IPS DF 6.9 (cell line): ENCODE data around the gene ZNF358.
A peak's percentile ranks its signal among the peaks of the same experiment; 100 is the strongest.

Experiments
- DNase-seq: peaks from one replicate; pipeline ENCODE4 v3.0.0-alpha.2; 2013; ENCODE audit warnings: low read depth, low spot score
- H3K27ac ChIP-seq: one replicate; pipeline ENCODE4 v1.5.1; 2013; ENCODE audit warnings: low read length, control low read depth
- H3K27me3 ChIP-seq: 2 replicates; pipeline ENCODE4 v1.6.1; 2013; ENCODE audit warnings: mild to moderate bottlenecking, low read length; ENCODE audit not compliant: control insufficient read depth, insufficient read depth
- H3K36me3 ChIP-seq: 2 replicates; pipeline ENCODE4 v1.6.1; 2013; ENCODE audit warnings: low read length; ENCODE audit not compliant: control insufficient read depth, insufficient read depth
- H3K4me1 ChIP-seq: 2 replicates; pipeline ENCODE4 v1.6.1; 2013; ENCODE audit warnings: low read length; ENCODE audit not compliant: control insufficient read depth, insufficient read depth
- H3K4me3 ChIP-seq: 2 replicates; pipeline ENCODE4 v1.5.1; 2013; ENCODE audit warnings: mild to moderate bottlenecking, low read length
- H3K9me3 ChIP-seq: 2 replicates; pipeline ENCODE4 v1.6.1; 2013; ENCODE audit warnings: low read length, inconsistent platforms; ENCODE audit not compliant: control insufficient read depth, insufficient read depth
- WGBS: extraction: QIAGEN DNeasy Blood & Tissue Kit; methylation state at CpG from one replicate; pipeline ENCODE4 v1.1.7; 2013; ENCODE audit warnings: mixed read lengths, missing lambda C conversion rate; ENCODE audit not compliant: insufficient read length, insufficient coverage; 5-methylcytosine and 5-hydroxymethylcytosine counted together

Gene ZNF358

GRCh38 chr19:7521551-7522071 lies 5.7 kb downstream of the ZNF358 start:
- H3K4me1 ChIP-seq, result 0 out of 2 replicates have a peak, but pooled peaks cover 3% of the 10 kb centered on the region
- no peaks in the 10 kb centered on the region for H3K9me3 ChIP-seq
- peaks cover 13% of the 10 kb centered on the region; the same call in 1 of the 2 replicates for H3K36me3 ChIP-seq
- no peak overlapping the region for H3K27ac ChIP-seq
- WGBS, result no CpG with 5 or more reads among the region's 10 CpGs
- no peak for DNase-seq
- no peaks in the 10 kb centered on the region for H3K27me3 ChIP-seq
- no peak overlapping the region for H3K4me3 ChIP-seq

GRCh38 chr19:7522072-7522922 lies 6.4 kb downstream of the ZNF358 start, which contains the start of gene MCOLN1:
Gene MCOLN1, plus strand, starts transcription at chr19:7522624. Its CDS starts 127 bp downstream, at chr19:7522751.
- Histone ChIP-seq H3K27me3 (no peaks in the 10 kb centered on the region), H3K27ac (no peak within 1 kb of the TSS), H3K9me3 (no peaks in the 10 kb centered on the region), H3K4me3 (peak within 1 kb of the TSS; percentile 77), H3K36me3 (peaks cover 14% of the 10 kb centered on the region; the same call in 1 of the 2 replicates), H3K4me1 (0 out of 2 replicates have a peak, but pooled peaks cover 1% of the 10 kb centered on the region)
- WGBS, result no CpG with 5 or more reads among the region's 65 CpGs
- no peak for DNase-seq

GRCh38 chr19:7522923-7523667 lies 7.2 kb downstream of the ZNF358 start:
- Histone ChIP-seq H3K27me3 (no peaks in the 10 kb centered on the region), H3K27ac (no peak overlapping the region), H3K36me3 (peaks cover 14% of the 10 kb centered on the region; the same call in 1 of the 2 replicates), H3K9me3 (no peaks in the 10 kb centered on the region), H3K4me1 (0 out of 2 replicates have a peak, but pooled peaks cover 1% of the 10 kb centered on the region), H3K4me3 (peak overlapping the region; percentile 77)
- no CpG with 5 or more reads among the region's 23 CpGs for WGBS
- DNase-seq, result no peak

- no peak overlapping the region for H3K27ac ChIP-seq
- no peak overlapping the region for H3K4me3 ChIP-seq
- peaks cover 16% of the 10 kb centered on the region; the same call in 1 of the 2 replicates for H3K36me3 ChIP-seq
- no peak for DNase-seq
- no peaks in the 10 kb centered on the region for H3K27me3 ChIP-seq
- no CpG with 5 or more reads among the region's 5 CpGs for WGBS
- H3K9me3 ChIP-seq, result no peaks in the 10 kb centered on the region
- H3K4me1 ChIP-seq, result peaks cover 1% of the 10 kb centered on the region; the same call in 1 of the 2 replicates
These were observed 8.6 kb downstream of the ZNF358 start for GRCh38 chr19:7524523-7524922.

- Histone ChIP-seq H3K27me3 (no peaks in the 10 kb centered on the region), H3K4me3 (no peak overlapping the region), H3K9me3 (no peaks in the 10 kb centered on the region), H3K4me1 (peaks cover 1% of the 10 kb centered on the region; the same call in 1 of the 2 replicates), H3K36me3 (peaks cover 10% of the 10 kb centered on the region; the same call in 1 of the 2 replicates), H3K27ac (no peak overlapping the region)
- no CpG with 5 or more reads among the region's 20 CpGs for WGBS
- no peak for DNase-seq
These were observed 9.3 kb downstream of the ZNF358 start for GRCh38 chr19:7524992-7525739.

DNA sequence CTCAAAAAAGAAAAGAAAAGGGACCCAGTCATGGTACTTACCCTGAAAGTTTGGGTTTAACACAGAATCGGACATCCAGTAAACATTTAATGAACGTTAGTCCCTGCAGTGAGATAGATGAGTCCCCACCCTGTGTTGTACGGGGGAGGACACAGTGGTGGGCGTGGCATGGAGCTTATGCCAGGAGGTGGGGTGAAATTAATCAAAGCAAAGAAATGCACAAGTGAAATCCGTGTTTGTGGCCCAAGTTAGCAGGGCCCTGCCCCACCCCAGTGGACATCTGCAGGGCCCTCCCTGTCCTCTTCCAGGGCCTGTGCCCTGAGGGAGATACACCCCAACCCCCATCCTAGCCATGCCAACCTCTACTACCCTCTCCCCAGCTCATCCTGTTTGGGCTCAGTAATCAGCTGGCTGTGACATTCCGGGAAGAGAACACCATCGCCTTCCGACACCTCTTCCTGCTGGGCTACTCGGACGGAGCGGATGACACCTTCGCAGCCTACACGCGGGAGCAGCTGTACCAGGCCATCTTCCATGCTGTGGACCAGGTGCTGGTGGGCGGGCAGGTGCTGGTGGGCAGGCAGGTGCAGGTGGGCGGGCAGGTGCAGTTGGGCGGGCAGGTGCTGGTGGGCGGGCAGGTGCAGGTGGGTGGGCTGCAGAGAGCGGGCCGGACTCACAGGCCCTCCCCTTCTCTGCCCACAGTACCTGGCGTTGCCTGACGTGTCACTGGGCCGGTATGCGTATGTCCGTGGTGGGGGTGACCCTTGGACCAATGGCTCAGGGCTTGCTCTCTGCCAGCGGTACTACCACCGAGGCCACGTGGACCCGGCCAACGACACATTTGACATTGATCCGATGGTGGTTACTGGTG lies 10.4 kb downstream of the ZNF358 start:
- peaks cover 9% of the 10 kb centered on the region; the same call in 1 of the 2 replicates for H3K36me3 ChIP-seq
- H3K9me3 ChIP-seq, result no peaks in the 10 kb centered on the region
- H3K27me3 ChIP-seq, result no peaks in the 10 kb centered on the region
- H3K27ac ChIP-seq, result no peak overlapping the region
- H3K4me1 ChIP-seq, result peaks cover 1% of the 10 kb centered on the region; the same call in 1 of the 2 replicates
- no CpG with 5 or more reads among the region's 31 CpGs for WGBS
- H3K4me3 ChIP-seq, result no peak overlapping the region
- no peak for DNase-seq

DNA sequence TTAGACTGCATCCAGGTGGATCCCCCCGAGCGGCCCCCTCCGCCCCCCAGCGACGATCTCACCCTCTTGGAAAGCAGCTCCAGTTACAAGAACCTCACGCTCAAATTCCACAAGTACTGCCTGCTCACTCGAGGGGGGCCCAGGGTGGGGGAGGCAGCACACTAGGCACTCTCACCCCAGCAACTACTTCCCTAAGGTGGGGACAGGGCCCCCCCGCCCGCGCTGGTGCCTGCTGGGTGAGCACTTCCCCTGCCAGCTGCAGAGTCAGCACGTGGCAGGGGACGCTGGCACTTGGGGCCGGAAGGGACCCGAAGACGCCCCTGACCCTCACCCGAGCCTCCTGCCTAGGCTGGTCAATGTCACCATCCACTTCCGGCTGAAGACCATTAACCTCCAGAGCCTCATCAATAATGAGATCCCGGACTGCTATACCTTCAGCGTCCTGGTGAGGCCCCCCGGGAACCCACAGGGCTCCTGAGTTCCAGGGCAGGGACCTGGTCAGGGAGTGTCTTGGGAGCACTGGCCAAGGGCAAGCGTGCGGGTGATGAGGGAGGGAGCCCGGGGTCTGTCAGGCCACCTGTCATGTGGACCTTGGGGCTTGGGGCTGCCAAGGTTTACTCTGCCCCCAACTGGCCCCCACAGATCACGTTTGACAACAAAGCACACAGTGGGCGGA lies 11.8 kb downstream of the ZNF358 start:
- no peak for DNase-seq
- H3K27me3 ChIP-seq, result no peaks in the 10 kb centered on the region
- peaks cover 9% of the 10 kb centered on the region; the same call in 1 of the 2 replicates for H3K36me3 ChIP-seq
- no peak overlapping the region for H3K27ac ChIP-seq
- H3K4me1 ChIP-seq, result peaks cover 1% of the 10 kb centered on the region; the same call in 1 of the 2 replicates
- no peaks in the 10 kb centered on the region for H3K9me3 ChIP-seq
- no CpG with 5 or more reads among the region's 25 CpGs for WGBS
- H3K4me3 ChIP-seq, result no peak overlapping the region

- WGBS, result no CpG with 5 or more reads among the region's 7 CpGs
- peaks cover 1% of the 10 kb centered on the region; the same call in 1 of the 2 replicates for H3K4me1 ChIP-seq
- no peak for DNase-seq
- H3K27ac ChIP-seq, result no peak overlapping the region
- no peaks in the 10 kb centered on the region for H3K9me3 ChIP-seq
- H3K4me3 ChIP-seq, result no peak overlapping the region
- peaks cover 9% of the 10 kb centered on the region; the same call in 1 of the 2 replicates for H3K36me3 ChIP-seq
- no peaks in the 10 kb centered on the region for H3K27me3 ChIP-seq
These were observed 12.3 kb downstream of the ZNF358 start for GRCh38 chr19:7528192-7528519.
